Lower lobe of right lung (tissue), 2 donors: ENCODE measurements around the gene CD207. TPM values are rescaled to one million over a fixed set of nuclear protein-coding genes. Genes with fewer than 3 reads are reported as not detected.

Experiments
- ATAC-seq, 2 donors: fragments of 200-7000 bp; cut with Tn5 transposase; one replicate each; pipeline ENCODE4 v1.9.1; 2020 to 2022; ENCODE audit warnings: mild to moderate bottlenecking in 2 of 2, moderate library complexity in 2 of 2
- DNase-seq: peaks from one replicate; pipeline ENCODE4 v3.0.0-alpha.2; 2020
- H3K27ac ChIP-seq: fragments of 200-600 bp; one replicate; pipeline ENCODE4 v1.8.0; 2022
- H3K27me3 ChIP-seq: fragments of 200-600 bp; one replicate; pipeline ENCODE4 v1.8.0; 2022; ENCODE audit warnings: low read depth
- H3K36me3 ChIP-seq: fragments of 200-600 bp; one replicate; pipeline ENCODE4 v1.8.0; 2022; ENCODE audit warnings: mild to moderate bottlenecking
- H3K4me1 ChIP-seq: fragments of 200-600 bp; one replicate; pipeline ENCODE4 v1.8.0; 2022
- H3K4me3 ChIP-seq: fragments of 200-600 bp; one replicate; pipeline ENCODE4 v1.8.0; 2022; ENCODE audit warnings: mild to moderate bottlenecking
- H3K9me3 ChIP-seq: fragments of 200-600 bp; one replicate; pipeline ENCODE4 v1.8.0; 2022
- intact Hi-C: fragments of 100-400 bp; cut with DNase I; formaldehyde crosslinking; loops from one replicate; pipeline ENCODE4 v1.11.0; 2022
- total RNA-seq: library from RNA; stranded (reverse); fragmentation: NEBNext Ultra II Directional; extraction: Animal tissue kit (Norgen Biotek cat#: 25700); gene quantifications from one replicate; pipeline ENCODE4 v1.2.1, GENCODE V29; 2021
- TF ChIP-seq, protein P1 (sequence below): fragments of 200-600 bp; IDR thresholded peaks from one replicate; pipeline ENCODE4 v1.8.0; 2022; ENCODE audit warnings: antibody characterized with exemption, mild to moderate bottlenecking
- donor health status: DM: no; HTN: yes; CAD: no; lungs with severe emphysema.

Gene CD207
- total RNA-seq, 1 donor from 2014 or later: 3.0 TPM

DNA sequence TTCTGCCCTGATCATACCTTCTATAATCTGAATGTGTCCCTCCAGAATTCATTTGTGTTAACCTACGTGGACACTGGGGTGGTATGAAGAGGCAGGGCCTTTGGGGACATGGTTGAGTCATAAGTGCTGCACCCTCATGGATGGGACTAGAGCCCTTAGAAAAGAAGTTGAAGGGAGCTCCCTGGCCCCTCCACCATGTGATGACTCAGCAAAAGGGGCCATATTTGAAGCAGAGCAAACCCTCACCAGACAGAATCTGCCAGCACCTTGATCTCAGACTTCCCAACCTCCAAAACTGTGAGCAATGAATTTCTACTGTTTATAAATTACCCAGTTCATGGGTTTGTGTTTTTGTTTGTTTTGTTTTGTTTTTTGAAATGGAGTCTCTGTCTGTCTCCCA is 33.4 kb upstream of the CD207 start:
- no peak overlapping the region for H3K27ac ChIP-seq
- intact Hi-C loops: loop anchor here (10.0 kb wide), 1 partner anchor 56 kb away; no protein-coding TSS in a partner anchor
- peaks cover 36% of the 10 kb centered on the region for H3K27me3 ChIP-seq
- DNase-seq (no peak), ATAC-seq (no peak)
- peaks cover 10% of the 10 kb centered on the region for H3K4me1 ChIP-seq
- H3K9me3 ChIP-seq: no peaks in the 10 kb centered on the region
- TF ChIP-seq, protein P1, sequence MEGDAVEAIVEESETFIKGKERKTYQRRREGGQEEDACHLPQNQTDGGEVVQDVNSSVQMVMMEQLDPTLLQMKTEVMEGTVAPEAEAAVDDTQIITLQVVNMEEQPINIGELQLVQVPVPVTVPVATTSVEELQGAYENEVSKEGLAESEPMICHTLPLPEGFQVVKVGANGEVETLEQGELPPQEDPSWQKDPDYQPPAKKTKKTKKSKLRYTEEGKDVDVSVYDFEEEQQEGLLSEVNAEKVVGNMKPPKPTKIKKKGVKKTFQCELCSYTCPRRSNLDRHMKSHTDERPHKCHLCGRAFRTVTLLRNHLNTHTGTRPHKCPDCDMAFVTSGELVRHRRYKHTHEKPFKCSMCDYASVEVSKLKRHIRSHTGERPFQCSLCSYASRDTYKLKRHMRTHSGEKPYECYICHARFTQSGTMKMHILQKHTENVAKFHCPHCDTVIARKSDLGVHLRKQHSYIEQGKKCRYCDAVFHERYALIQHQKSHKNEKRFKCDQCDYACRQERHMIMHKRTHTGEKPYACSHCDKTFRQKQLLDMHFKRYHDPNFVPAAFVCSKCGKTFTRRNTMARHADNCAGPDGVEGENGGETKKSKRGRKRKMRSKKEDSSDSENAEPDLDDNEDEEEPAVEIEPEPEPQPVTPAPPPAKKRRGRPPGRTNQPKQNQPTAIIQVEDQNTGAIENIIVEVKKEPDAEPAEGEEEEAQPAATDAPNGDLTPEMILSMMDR: no peak
- H3K36me3 ChIP-seq: no peaks in the 10 kb centered on the region
- H3K4me3 ChIP-seq: no peak overlapping the region

GRCh38 chr2:70861777-70862625 is 26.4 kb upstream of the CD207 start:
- TF ChIP-seq, protein P1: peak; percentile 98
- ATAC-seq: peak; percentile 90 to 93
- Histone ChIP-seq H3K27ac (no peak overlapping the region), H3K27me3 (peaks cover 45% of the 10 kb centered on the region), H3K4me1 (no peaks in the 10 kb centered on the region), H3K4me3 (no peak overlapping the region), H3K36me3 (no peaks in the 10 kb centered on the region), H3K9me3 (no peaks in the 10 kb centered on the region)
- intact Hi-C loops: loop anchor here (10.0 kb wide), 1 partner anchor 63 kb away; no protein-coding TSS in a partner anchor
- DNase-seq: peak; percentile 81

DNA sequence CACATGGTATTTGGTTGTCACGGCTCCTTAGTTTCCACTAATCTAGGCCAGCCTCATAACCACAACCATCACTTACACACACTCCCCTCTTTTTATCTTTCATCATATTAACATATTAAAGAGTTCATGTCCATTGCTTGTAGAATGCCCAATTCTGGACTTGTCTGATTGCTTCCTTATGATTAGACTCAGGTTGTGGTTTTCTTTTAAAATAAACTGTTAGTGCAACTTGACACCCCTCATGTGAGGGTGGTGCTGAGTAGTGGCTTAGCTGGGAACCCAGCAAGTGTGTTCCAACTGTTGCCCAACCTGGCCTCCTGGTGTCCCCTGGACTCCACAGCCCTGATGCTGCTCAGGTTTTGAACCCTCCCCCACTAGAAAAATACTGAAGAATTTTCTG is 20.1 kb upstream of the CD207 start:
- no peak for ATAC-seq
- H3K4me3 ChIP-seq: no peak overlapping the region
- DNase-seq: no peak
- peaks cover 13% of the 10 kb centered on the region for H3K27me3 ChIP-seq
- TF ChIP-seq, protein P1: no peak
- H3K36me3 ChIP-seq: no peaks in the 10 kb centered on the region
- no peaks in the 10 kb centered on the region for H3K9me3 ChIP-seq
- intact Hi-C loops: no loop called here
- H3K4me1 ChIP-seq: peaks cover 9% of the 10 kb centered on the region
- no peak overlapping the region for H3K27ac ChIP-seq

- intact Hi-C loops: no loop called here
- H3K9me3 ChIP-seq: no peaks in the 10 kb centered on the region
- no peaks in the 10 kb centered on the region for H3K36me3 ChIP-seq
- TF ChIP-seq, protein P1: no peak
- H3K4me1 ChIP-seq: peaks cover 9% of the 10 kb centered on the region
- DNase-seq: no peak
- no peak overlapping the region for H3K4me3 ChIP-seq
- H3K27ac ChIP-seq: no peak overlapping the region
- H3K27me3 ChIP-seq: peaks cover under 1% of the 10 kb centered on the region
- no peak for ATAC-seq
These were observed 18.8 kb upstream of the CD207 start for GRCh38 chr2:70854411-70854810.

GRCh38 chr2:70852824-70853223 is 17.2 kb upstream of the CD207 start:
- H3K36me3 ChIP-seq: no peaks in the 10 kb centered on the region
- H3K4me1 ChIP-seq: peaks cover 9% of the 10 kb centered on the region
- intact Hi-C loops: no loop called here
- no peak overlapping the region for H3K27ac ChIP-seq
- DNase-seq: no peak
- H3K4me3 ChIP-seq: no peak overlapping the region
- H3K27me3 ChIP-seq: no peaks in the 10 kb centered on the region
- TF ChIP-seq, protein P1: no peak
- H3K9me3 ChIP-seq: no peaks in the 10 kb centered on the region
- ATAC-seq: no peak
